ENCODE results near the gene RAB31.

GRCh38 chr18:9706081-9706935 lies 1.8 kb upstream of the RAB31 start:
- TF ChIP-seq CTCF (IDR thresholded peaks at IDR 0.05; ENCODE audit: low read depth, low read length) (no peak), POLR2A (IDR thresholded peaks at IDR 0.05; ENCODE audit: extremely low read depth, insufficient read length) (no peak), MAX (IDR thresholded peaks at IDR 0.05; ENCODE audit: low read depth, low read length) (no peak)
